ENCODE results near the gene C5orf22. TPM values are rescaled to one million over a fixed set of nuclear protein-coding genes. Genes with fewer than 3 reads are reported as not detected.

C5orf22 gene
- total RNA-seq, 2 experiments from 2014 or later: 20.5 to 33.5 TPM

DNA sequence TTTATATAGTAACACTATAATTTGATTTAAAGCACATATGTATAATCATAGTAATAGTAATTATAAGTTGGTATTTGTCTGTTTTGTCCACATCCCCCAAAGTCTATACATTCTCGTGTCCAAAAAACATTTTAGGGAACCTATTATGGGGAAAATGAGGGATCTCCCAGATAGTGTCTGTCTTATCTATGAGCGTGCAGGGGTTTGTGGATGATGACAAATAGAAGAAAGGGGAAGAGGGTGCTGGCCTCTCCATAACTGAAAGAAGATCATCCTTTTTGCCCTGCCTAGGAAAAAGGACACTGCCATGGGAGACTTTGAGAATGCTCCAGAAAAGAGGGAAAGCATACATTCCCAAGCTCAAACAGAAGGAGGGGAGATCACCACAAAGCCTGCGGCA lies 45.3 kb downstream of the C5orf22 start:
- H3K36me3 ChIP-seq (ENCODE audit: insufficient read depth, low read length): no peaks in the 10 kb centered on the region
- no TSS peak for BruUV-seq (replicated peaks)
- H3K27ac ChIP-seq (ENCODE audit: low read depth, low read length, poor library complexity, severe bottlenecking): no peak overlapping the region
- no peaks in the 10 kb centered on the region for H3K79me2 ChIP-seq (ENCODE audit: insufficient read depth, low read depth, low read length)
- intact Hi-C loops (cut with micrococcal nuclease; ENCODE audit: unreplicated experiment): no loop called here
- no peak for DNase-seq (ENCODE audit: low spot score)
- H3K9me2 ChIP-seq (ENCODE audit: insufficient read depth, low read length): no peaks in the 10 kb centered on the region
- no peaks in the 10 kb centered on the region for H3K9me3 ChIP-seq (ENCODE audit: low read length)
- ChIA-PET POLR2A (no interaction called here), CTCF (ENCODE audit: unreplicated experiment) (no interaction called here)
- no peak overlapping the region for H3K4me3 ChIP-seq (ENCODE audit: low read depth, low read length, poor library complexity, severe bottlenecking)
- no peak overlapping the region for H2AFZ ChIP-seq (ENCODE audit: low read length)
- no peak overlapping the region for H3K4me2 ChIP-seq (ENCODE audit: low read length)
- H4K20me1 ChIP-seq (ENCODE audit: insufficient read depth, low read length): no peaks in the 10 kb centered on the region
- no peaks in the 10 kb centered on the region for H3K4me1 ChIP-seq (ENCODE audit: insufficient read depth, low read length, poor library complexity, severe bottlenecking)
- TF ChIP-seq, protein P1, sequence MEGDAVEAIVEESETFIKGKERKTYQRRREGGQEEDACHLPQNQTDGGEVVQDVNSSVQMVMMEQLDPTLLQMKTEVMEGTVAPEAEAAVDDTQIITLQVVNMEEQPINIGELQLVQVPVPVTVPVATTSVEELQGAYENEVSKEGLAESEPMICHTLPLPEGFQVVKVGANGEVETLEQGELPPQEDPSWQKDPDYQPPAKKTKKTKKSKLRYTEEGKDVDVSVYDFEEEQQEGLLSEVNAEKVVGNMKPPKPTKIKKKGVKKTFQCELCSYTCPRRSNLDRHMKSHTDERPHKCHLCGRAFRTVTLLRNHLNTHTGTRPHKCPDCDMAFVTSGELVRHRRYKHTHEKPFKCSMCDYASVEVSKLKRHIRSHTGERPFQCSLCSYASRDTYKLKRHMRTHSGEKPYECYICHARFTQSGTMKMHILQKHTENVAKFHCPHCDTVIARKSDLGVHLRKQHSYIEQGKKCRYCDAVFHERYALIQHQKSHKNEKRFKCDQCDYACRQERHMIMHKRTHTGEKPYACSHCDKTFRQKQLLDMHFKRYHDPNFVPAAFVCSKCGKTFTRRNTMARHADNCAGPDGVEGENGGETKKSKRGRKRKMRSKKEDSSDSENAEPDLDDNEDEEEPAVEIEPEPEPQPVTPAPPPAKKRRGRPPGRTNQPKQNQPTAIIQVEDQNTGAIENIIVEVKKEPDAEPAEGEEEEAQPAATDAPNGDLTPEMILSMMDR (conservative IDR thresholded peaks at IDR 0.05; ENCODE audit: low read length): no peak
- TF ChIP-seq EZH2phosphoT487 (IDR thresholded peaks at IDR 0.05; ENCODE audit: borderline replicate concordance, low read depth, low read length): no peak

DNA sequence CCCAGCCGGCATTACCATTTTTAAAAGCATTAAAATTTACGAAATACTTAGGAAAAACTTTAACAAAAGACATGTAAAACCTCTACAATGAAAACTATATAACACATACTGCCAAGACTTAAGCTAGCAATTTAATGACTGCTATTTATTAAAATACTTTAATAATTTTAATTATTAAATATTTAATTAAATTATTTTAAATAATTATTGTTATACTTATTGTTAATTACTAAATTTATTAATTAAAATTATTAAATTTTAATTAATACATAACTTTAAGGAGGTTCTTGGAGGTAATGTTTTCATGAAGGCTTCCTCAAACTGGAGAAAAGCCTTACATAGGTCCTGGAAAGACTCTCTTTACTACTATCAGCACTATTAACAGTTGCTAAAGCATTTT lies 47.5 kb downstream of the C5orf22 start:
- intact Hi-C loops (cut with micrococcal nuclease; ENCODE audit: unreplicated experiment): no loop called here
- TF ChIP-seq, protein P1 (conservative IDR thresholded peaks at IDR 0.05; ENCODE audit: low read length): no peak
- no peak for TF ChIP-seq EZH2phosphoT487 (IDR thresholded peaks at IDR 0.05; ENCODE audit: borderline replicate concordance, low read depth, low read length)
- H3K9me2 ChIP-seq (ENCODE audit: insufficient read depth, low read length): no peaks in the 10 kb centered on the region
- no peak overlapping the region for H2AFZ ChIP-seq (ENCODE audit: low read length)
- H3K4me1 ChIP-seq (ENCODE audit: insufficient read depth, low read length, poor library complexity, severe bottlenecking): no peaks in the 10 kb centered on the region
- ChIA-PET CTCF (ENCODE audit: unreplicated experiment) (no interaction called here), POLR2A (interaction anchor here (0.6 to 0.7 kb wide), 2 partner anchors 272 to 483 kb away, joined by 3 to 4 read pairs; no protein-coding TSS in a partner anchor)
- DNase-seq (ENCODE audit: low spot score): no peak
- no TSS peak for BruUV-seq (replicated peaks)
- no peaks in the 10 kb centered on the region for H3K9me3 ChIP-seq (ENCODE audit: low read length)
- no peak overlapping the region for H3K4me2 ChIP-seq (ENCODE audit: low read length)
- no peaks in the 10 kb centered on the region for H4K20me1 ChIP-seq (ENCODE audit: insufficient read depth, low read length)
- no peaks in the 10 kb centered on the region for H3K79me2 ChIP-seq (ENCODE audit: insufficient read depth, low read depth, low read length)
- H3K27ac ChIP-seq (ENCODE audit: low read depth, low read length, poor library complexity, severe bottlenecking): no peak overlapping the region
- no peak overlapping the region for H3K4me3 ChIP-seq (ENCODE audit: low read depth, low read length, poor library complexity, severe bottlenecking)
- no peaks in the 10 kb centered on the region for H3K36me3 ChIP-seq (ENCODE audit: insufficient read depth, low read length)

DNA sequence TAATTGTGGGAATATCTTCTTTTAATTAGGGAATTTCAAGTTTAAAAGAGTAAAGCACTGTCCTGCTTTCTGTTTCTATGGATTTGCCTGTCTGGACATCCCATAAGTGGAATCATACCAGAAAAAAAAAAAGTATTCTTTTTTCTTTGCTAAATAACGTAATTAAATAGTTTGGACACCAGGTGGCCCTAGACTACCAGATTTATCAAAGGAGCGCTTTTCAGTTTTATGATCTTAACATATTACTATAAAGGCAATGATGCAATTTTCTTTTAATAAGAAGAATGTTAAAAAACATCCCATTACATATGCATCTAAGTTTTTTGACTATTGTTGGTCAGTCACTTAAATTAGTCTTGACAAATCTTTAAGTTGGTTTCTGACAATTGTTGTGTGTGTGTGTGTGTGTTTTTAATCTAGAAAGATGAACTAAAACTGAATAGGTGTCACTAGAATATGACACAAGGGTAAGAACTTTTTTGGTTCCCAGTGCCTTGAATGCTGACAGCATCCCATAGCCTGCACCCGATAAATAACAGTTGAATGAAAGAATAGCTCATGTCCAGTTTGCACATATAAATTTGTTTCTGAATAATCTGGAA lies 49.5 kb downstream of the C5orf22 start:
- intact Hi-C loops (cut with micrococcal nuclease; ENCODE audit: unreplicated experiment): loop anchor here (2.0 to 5.0 kb wide), 3 partner anchors 246 to 511 kb away; no protein-coding TSS in a partner anchor
- DNase-seq (ENCODE audit: low spot score): peak; percentile 56
- CTCF ChIA-PET (ENCODE audit: unreplicated experiment): no interaction called here

More for the DNA sequence above, 49.5 kb downstream of the C5orf22 start:
- Histone ChIP-seq H3K4me2 (ENCODE audit: low read length) (no peak overlapping the region), H3K36me3 (ENCODE audit: insufficient read depth, low read length) (no peaks in the 10 kb centered on the region), H3K9me2 (ENCODE audit: insufficient read depth, low read length) (no peaks in the 10 kb centered on the region), H3K9me3 (ENCODE audit: low read length) (no peaks in the 10 kb centered on the region), H4K20me1 (ENCODE audit: insufficient read depth, low read length) (no peaks in the 10 kb centered on the region), H3K4me3 (ENCODE audit: low read depth, low read length, poor library complexity, severe bottlenecking) (no peak overlapping the region), H3K27ac (ENCODE audit: low read depth, low read length, poor library complexity, severe bottlenecking) (no peak overlapping the region), H3K79me2 (ENCODE audit: insufficient read depth, low read depth, low read length) (no peaks in the 10 kb centered on the region), H2AFZ (ENCODE audit: low read length) (no peak overlapping the region), H3K4me1 (ENCODE audit: insufficient read depth, low read length, poor library complexity, severe bottlenecking) (no peaks in the 10 kb centered on the region)
- TF ChIP-seq, protein P1 (conservative IDR thresholded peaks at IDR 0.05; ENCODE audit: low read length): peak; percentile 84
- no peak for TF ChIP-seq EZH2phosphoT487 (IDR thresholded peaks at IDR 0.05; ENCODE audit: borderline replicate concordance, low read depth, low read length)
- BruUV-seq (replicated peaks): no TSS peak
- POLR2A ChIA-PET: no interaction called here

Measured in OCI-LY7 (cell line).